PC-3 (cell line): ENCODE data around the gene CFAP54.

Experiments
- EZH2 ChIP-seq: fragments of 300-600 bp; sonication (generic); IDR thresholded peaks from one replicate; pipeline ENCODE4 v1.6.1; 2017; ENCODE audit warnings: antibody characterized with exemption, mild to moderate bottlenecking, low read length; ENCODE audit not compliant: unreplicated experiment
- EZH2phosphoT487 ChIP-seq: fragments of 300-600 bp; sonication (generic); IDR thresholded peaks from 2 replicates; pipeline ENCODE4 v1.6.1; 2018; ENCODE audit warnings: mild to moderate bottlenecking, antibody characterized with exemption, low read length, borderline replicate concordance
- TF ChIP-seq, protein P1 (sequence below): fragments of 300-600 bp; sonication (generic); conservative IDR thresholded peaks from 2 replicates; pipeline ENCODE4 v1.5.1; 2017; ENCODE audit warnings: antibody characterized with exemption, low read depth, mild to moderate bottlenecking, low read length

DNA sequence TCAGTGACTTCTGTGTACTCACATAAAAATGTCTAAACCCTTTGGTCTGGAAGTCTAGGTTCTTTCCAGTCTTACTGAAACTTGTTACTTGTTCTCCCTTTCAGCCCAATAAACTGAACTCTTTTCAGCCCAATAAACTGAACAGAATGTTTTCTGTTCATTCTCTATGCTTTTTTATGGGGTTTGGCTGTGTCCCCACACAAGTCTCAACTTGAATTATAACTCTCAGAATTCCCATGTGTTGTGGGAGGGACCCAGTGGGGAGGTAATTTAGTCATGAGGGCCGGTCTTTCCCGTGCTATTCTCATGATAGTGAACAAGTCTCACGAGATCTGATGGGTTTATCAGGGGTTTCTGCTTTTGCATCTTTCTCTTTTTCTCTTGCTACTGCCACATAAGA, 402.7 kb downstream of the CFAP54 start:
- TF ChIP-seq, protein P1, sequence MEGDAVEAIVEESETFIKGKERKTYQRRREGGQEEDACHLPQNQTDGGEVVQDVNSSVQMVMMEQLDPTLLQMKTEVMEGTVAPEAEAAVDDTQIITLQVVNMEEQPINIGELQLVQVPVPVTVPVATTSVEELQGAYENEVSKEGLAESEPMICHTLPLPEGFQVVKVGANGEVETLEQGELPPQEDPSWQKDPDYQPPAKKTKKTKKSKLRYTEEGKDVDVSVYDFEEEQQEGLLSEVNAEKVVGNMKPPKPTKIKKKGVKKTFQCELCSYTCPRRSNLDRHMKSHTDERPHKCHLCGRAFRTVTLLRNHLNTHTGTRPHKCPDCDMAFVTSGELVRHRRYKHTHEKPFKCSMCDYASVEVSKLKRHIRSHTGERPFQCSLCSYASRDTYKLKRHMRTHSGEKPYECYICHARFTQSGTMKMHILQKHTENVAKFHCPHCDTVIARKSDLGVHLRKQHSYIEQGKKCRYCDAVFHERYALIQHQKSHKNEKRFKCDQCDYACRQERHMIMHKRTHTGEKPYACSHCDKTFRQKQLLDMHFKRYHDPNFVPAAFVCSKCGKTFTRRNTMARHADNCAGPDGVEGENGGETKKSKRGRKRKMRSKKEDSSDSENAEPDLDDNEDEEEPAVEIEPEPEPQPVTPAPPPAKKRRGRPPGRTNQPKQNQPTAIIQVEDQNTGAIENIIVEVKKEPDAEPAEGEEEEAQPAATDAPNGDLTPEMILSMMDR: no peak
- TF ChIP-seq EZH2 (no peak), EZH2phosphoT487 (no peak)
